Panc1 (cell line): ENCODE data around the gene UNC93B1. TPM values are rescaled to one million over a fixed set of nuclear protein-coding genes. Genes with fewer than 3 reads are reported as not detected.

ENCODE experiments used
- ATAC-seq: fragments of 200-7000 bp; cut with Tn5 transposase; 2 replicates; pipeline ENCODE4 v1.9.1; 2020; ENCODE audit warnings: mild to moderate bottlenecking, moderate library complexity
- BruUV-seq: library from RNA; stranded (reverse); fragments of 400-500 nt; replicated peaks from 2 replicates; lab custom pipeline; 2021; lab: Mats Ljungman, UMichigan
- CTCF ChIA-PET: fragments of 300-600 bp; sonication (Branson Sonifier 250); formaldehyde crosslinking; loops from one replicate; lab custom pipeline; 2022; ENCODE audit warnings: antibody characterized with exemption; lab: Charles Lee
- POLR2A ChIA-PET: fragments of 300-600 bp; sonication (Branson Sonifier 250); formaldehyde crosslinking; loops from one replicate; lab custom pipeline; 2022; ENCODE audit warnings: antibody characterized with exemption; lab: Charles Lee
- DNase-seq: peaks from one replicate; pipeline ENCODE4 v3.0.0-alpha.2; 2010; ENCODE audit warnings: low read depth, low spot score
- H3K27ac ChIP-seq: 2 replicates; pipeline ENCODE4 v1.5.1; 2011; ENCODE audit warnings: mild to moderate bottlenecking, low read length, inconsistent platforms
- H3K27me3 ChIP-seq: fragments of 200-500 bp; sonication (Bioruptor generic); 2 replicates; pipeline ENCODE4 v1.6.0; 2014; ENCODE audit warnings: low read length, inconsistent platforms; ENCODE audit not compliant: control insufficient read depth, insufficient read depth
- H3K36me3 ChIP-seq: fragments of 200-500 bp; sonication (Bioruptor generic); 2 replicates; pipeline ENCODE4 v1.5.1; 2014; ENCODE audit warnings: inconsistent platforms, mild to moderate bottlenecking, low read length, moderate library complexity; ENCODE audit not compliant: control insufficient read depth, insufficient read depth
- H3K4me1 ChIP-seq: 2 replicates; pipeline ENCODE4 v1.5.1; 2011; ENCODE audit warnings: inconsistent platforms, mild to moderate bottlenecking, low read length, moderate library complexity; ENCODE audit not compliant: control insufficient read depth, insufficient read depth
- H3K4me3 ChIP-seq, 2 experiments: 2 replicates each; pipeline ENCODE4 v1.5.1; 2011 to 2012; ENCODE audit warnings: low read depth in 2 of 2, low read length in 2 of 2, mild to moderate bottlenecking in 2 of 2, inconsistent platforms in 1 of 2, moderate library complexity in 1 of 2
- H3K9me3 ChIP-seq: fragments of 200-500 bp; sonication (Bioruptor generic); 2 replicates; pipeline ENCODE4 v1.5.1; 2014; ENCODE audit warnings: low read depth, mild to moderate bottlenecking, inconsistent platforms, low read length, moderate library complexity; ENCODE audit not compliant: control insufficient read depth, insufficient read depth
- CTCF ChIP-seq: fragments of 450-650 bp; IDR thresholded peaks from 2 replicates; pipeline ENCODE4 v1.5.1; 2017; ENCODE audit warnings: mild to moderate bottlenecking
- POLR2AphosphoS5 ChIP-seq: IDR thresholded peaks from 2 replicates; pipeline ENCODE4 v1.6.1; 2012; ENCODE audit warnings: mild to moderate bottlenecking, low read depth, low read length, moderate library complexity
- REST ChIP-seq, 2 experiments: IDR thresholded peaks; 2 replicates each; pipeline ENCODE4 v1.6.1; 2011 to 2012; ENCODE audit warnings: low read depth in 2 of 2, control low read depth in 1 of 2, low read length in 1 of 2, mild to moderate bottlenecking in 1 of 2, moderate library complexity in 1 of 2; ENCODE audit not compliant: insufficient read depth in 1 of 2
- SIN3A ChIP-seq: IDR thresholded peaks from 2 replicates; pipeline ENCODE4 v1.6.1; 2012; ENCODE audit warnings: low read depth, mild to moderate bottlenecking, low read length, moderate library complexity, borderline replicate concordance; ENCODE audit not compliant: insufficient read depth
- TCF7L2 ChIP-seq: IDR thresholded peaks from 2 replicates; pipeline ENCODE4 v1.6.1; 2011; ENCODE audit warnings: mild to moderate bottlenecking, low read depth, low read length, inconsistent platforms
- in situ Hi-C: cut with HindIII; loops from 2 replicates; pipeline ENCODE4 v1.10.0; 2016; ENCODE audit warnings: low sequenced_read_pairs, low pct_unique_long_range_greater_than_20kb
- intact Hi-C: fragments of 100-400 bp; cut with micrococcal nuclease; formaldehyde crosslinking; loops from one replicate; pipeline ENCODE4 v1.10.0; 2022; ENCODE audit not compliant: unreplicated experiment
- total RNA-seq: library from RNA; stranded (reverse); gene quantifications from one replicate; pipeline ENCODE4 v1.2.1, GENCODE V29; 2021; ENCODE audit not compliant: unreplicated experiment

The UNC93B1 gene
- total RNA-seq, 1 experiment from 2014 or later = 54.1 TPM

- Histone ChIP-seq H3K9me3 (no peaks in the 10 kb centered on the region), H3K36me3 (no peaks in the 10 kb centered on the region), H3K4me3 (no peak overlapping the region), H3K27me3 (no peaks in the 10 kb centered on the region), H3K4me1 (peaks cover 25% of the 10 kb centered on the region), H3K27ac (no peak overlapping the region)
- in situ Hi-C loops = no loop called here
- DNase-seq (no peak), ATAC-seq (no peak)
- TF ChIP-seq POLR2AphosphoS5 = no peak
- no peak for TF ChIP-seq TCF7L2
- no peak for TF ChIP-seq REST (IDR thresholded peaks at IDR 0.05; ENCODE audit: insufficient read depth in 1 of 2, low read depth in 2 of 2, low read length in 1 of 2)
- TF ChIP-seq SIN3A = no peak
- TF ChIP-seq CTCF = no peak
- POLR2A ChIA-PET = no interaction called here
- no TSS peak for BruUV-seq
- intact Hi-C loops = no loop called here
- CTCF ChIA-PET = no interaction called here
These were observed 22.7 kb upstream of the UNC93B1 start for GRCh38 chr11:68026391-68027105.

- DNase-seq (no peak), ATAC-seq (no peak)
- no peaks in the 10 kb centered on the region for H3K27me3 ChIP-seq
- H3K4me1 ChIP-seq = peaks cover 36% of the 10 kb centered on the region
- in situ Hi-C loops = no loop called here
- ChIA-PET CTCF (no interaction called here), POLR2A (interaction anchor here (0.7 kb wide), 1 partner anchor 87 kb away, joined by 3 read pairs; no protein-coding TSS in a partner anchor)
- no TSS peak for BruUV-seq
- intact Hi-C loops = no loop called here
- H3K27ac ChIP-seq = no peak overlapping the region
- H3K9me3 ChIP-seq = no peaks in the 10 kb centered on the region
- no peak overlapping the region for H3K4me3 ChIP-seq
- H3K36me3 ChIP-seq = no peaks in the 10 kb centered on the region
- TF ChIP-seq POLR2AphosphoS5 (no peak), TCF7L2 (no peak), REST (IDR thresholded peaks at IDR 0.05; ENCODE audit: insufficient read depth in 1 of 2, low read depth in 2 of 2, low read length in 1 of 2) (no peak), SIN3A (no peak), CTCF (no peak)
These were observed 21.1 kb upstream of the UNC93B1 start for GRCh38 chr11:68025047-68025446.
